ENCODE measurements around the gene FAM221B.

The FAM221B gene

GRCh38 chr9:35845824-35846771 is 17.6 kb upstream of the FAM221B start:
- DNase-seq, result no peak

GRCh38 chr9:35844628-35845270 is 16.2 kb upstream of the FAM221B start:
- no peak for DNase-seq

GRCh38 chr9:35842795-35843194 is 14.3 kb upstream of the FAM221B start:
- no peak for DNase-seq

GRCh38 chr9:35842020-35842745 is 13.7 kb upstream of the FAM221B start:
- DNase-seq, result no peak

- no peak for DNase-seq
Measured at GRCh38 chr9:35841645-35841900, 13.0 kb upstream of the FAM221B start.

GRCh38 chr9:35840881-35841644 is 12.5 kb upstream of the FAM221B start:
- no peak for DNase-seq

- DNase-seq, result no peak
Measured at GRCh38 chr9:35839926-35840325, 11.4 kb upstream of the FAM221B start.

- no peak for DNase-seq
Measured at GRCh38 chr9:35836595-35836994, 8.1 kb upstream of the FAM221B start.

GRCh38 chr9:35835766-35836165 is 7.2 kb upstream of the FAM221B start:
- no peak for DNase-seq

GRCh38 chr9:35835216-35835632 is 6.7 kb upstream of the FAM221B start:
- DNase-seq, result no peak

GRCh38 chr9:35834260-35835215 is 6.0 kb upstream of the FAM221B start:
- no peak for DNase-seq

- DNase-seq, result no peak
Measured at GRCh38 chr9:35832814-35833213, 4.3 kb upstream of the FAM221B start.

GRCh38 chr9:35831040-35831439 is 2.5 kb upstream of the FAM221B start:
- DNase-seq, result no peak

GRCh38 chr9:35829764-35830096 is 1.2 kb upstream of the FAM221B start:
- DNase-seq, result no peak

- peak; percentile 90 for DNase-seq
Measured at GRCh38 chr9:35829084-35829763, 692 bp upstream of the FAM221B start, which contains the start of gene TMEM8B. TSS of gene TMEM8B (plus strand) at chr9:35829228. CDS start at chr9:35829448, 220 bp downstream.

GRCh38 chr9:35827486-35827885 is 1.0 kb downstream of the FAM221B start:
- no peak for DNase-seq

- no peak for DNase-seq
Measured at GRCh38 chr9:35826071-35826701, 2.3 kb downstream of the FAM221B start.

- no peak for DNase-seq
Measured at GRCh38 chr9:35822926-35823325, 5.6 kb downstream of the FAM221B start.

GRCh38 chr9:35820076-35820475 is 8.5 kb downstream of the FAM221B start:
- DNase-seq, result no peak

GRCh38 chr9:35818341-35818740 is 10.2 kb downstream of the FAM221B start:
- DNase-seq, result no peak

GRCh38 chr9:35816708-35817107 is 11.8 kb downstream of the FAM221B start:
- DNase-seq, result no peak

All from activated effector memory CD4-positive, alpha-beta T cell treated with Interleukin-2 at 50 U/mL for 16 hours (primary cell).